VCaP (cell line): ENCODE measurements around the gene HOPX.

Experiments used
- H3K27ac ChIP-seq: fragments of 450-650 bp; 2 replicates; pipeline ENCODE4 v1.5.1; 2017
- TF ChIP-seq, protein P1 (sequence below): fragments of 450-650 bp; conservative IDR thresholded peaks from 2 replicates; pipeline ENCODE4 v1.5.1; 2017; ENCODE audit warnings: mild to moderate bottlenecking, moderate library complexity

HOPX gene

DNA sequence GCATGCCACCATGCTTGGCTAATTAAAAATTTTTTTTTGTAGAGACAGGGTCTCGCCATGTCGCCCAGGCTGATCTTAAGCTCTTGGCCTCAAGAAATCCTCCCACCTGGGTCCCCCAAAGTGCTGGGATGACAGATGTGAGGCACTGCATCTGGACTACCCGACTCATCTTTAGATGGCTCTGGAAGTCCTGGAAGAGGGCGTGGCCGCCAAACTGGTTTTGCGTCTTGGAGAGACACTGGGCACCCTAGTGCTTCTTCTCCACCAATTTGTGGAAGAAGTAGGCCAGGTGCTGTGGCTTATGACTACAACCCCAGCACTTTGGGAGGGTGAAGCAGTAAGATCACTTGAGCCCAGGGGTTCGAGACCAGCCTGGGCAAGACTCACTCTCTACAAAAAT is 47.6 kb downstream of the HOPX start:
- TF ChIP-seq, protein P1, sequence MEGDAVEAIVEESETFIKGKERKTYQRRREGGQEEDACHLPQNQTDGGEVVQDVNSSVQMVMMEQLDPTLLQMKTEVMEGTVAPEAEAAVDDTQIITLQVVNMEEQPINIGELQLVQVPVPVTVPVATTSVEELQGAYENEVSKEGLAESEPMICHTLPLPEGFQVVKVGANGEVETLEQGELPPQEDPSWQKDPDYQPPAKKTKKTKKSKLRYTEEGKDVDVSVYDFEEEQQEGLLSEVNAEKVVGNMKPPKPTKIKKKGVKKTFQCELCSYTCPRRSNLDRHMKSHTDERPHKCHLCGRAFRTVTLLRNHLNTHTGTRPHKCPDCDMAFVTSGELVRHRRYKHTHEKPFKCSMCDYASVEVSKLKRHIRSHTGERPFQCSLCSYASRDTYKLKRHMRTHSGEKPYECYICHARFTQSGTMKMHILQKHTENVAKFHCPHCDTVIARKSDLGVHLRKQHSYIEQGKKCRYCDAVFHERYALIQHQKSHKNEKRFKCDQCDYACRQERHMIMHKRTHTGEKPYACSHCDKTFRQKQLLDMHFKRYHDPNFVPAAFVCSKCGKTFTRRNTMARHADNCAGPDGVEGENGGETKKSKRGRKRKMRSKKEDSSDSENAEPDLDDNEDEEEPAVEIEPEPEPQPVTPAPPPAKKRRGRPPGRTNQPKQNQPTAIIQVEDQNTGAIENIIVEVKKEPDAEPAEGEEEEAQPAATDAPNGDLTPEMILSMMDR = no peak
- no peak overlapping the region for H3K27ac ChIP-seq

GRCh38 chr4:56630876-56631666 is 50.0 kb downstream of the HOPX start:
- H3K27ac ChIP-seq = no peak overlapping the region
- TF ChIP-seq, protein P1 = no peak

GRCh38 chr4:56628592-56628991 is 52.5 kb downstream of the HOPX start:
- H3K27ac ChIP-seq = no peak overlapping the region
- TF ChIP-seq, protein P1 = no peak

- TF ChIP-seq, protein P1 = no peak
- H3K27ac ChIP-seq = no peak overlapping the region
These were observed 53.1 kb downstream of the HOPX start for GRCh38 chr4:56627985-56628384.

DNA sequence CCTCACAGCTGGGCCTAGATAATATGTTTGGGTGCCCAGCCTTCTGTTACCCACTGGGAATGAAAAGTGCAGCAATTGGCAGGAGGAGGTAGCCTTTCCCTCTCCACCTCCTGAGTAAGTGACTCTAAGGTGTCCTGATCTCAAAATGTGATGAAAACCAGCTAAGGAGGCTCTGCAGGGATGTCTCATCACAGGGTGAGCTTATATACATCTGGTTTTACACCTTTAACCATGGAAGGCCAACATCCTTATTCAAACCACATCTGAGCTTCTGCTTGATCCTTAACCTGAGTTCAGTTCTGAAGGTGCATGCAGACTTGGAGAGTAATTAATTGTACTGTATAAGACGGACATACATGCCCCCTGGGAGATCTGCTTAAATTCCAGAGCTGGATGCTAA is 53.7 kb downstream of the HOPX start:
- TF ChIP-seq, protein P1 = no peak
- no peak overlapping the region for H3K27ac ChIP-seq

DNA sequence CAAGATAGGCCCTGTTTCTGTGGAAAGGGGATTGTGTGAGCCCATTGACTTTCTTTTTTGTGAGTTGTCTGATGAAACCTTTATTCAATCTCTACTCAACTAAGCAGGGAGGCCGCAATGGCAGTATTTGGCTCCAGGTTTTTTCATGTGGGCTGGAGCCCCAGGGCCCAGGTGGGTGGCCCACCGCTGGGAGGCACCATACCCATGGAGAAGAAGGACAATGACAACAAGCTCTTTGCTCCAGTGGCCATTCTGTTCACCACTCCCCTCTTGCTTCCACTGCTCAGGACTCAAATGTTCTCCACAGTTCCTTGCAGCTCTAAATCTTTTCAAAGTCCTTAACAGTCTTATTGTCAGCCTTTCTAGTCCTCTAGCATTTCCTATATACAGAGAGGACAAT is 54.1 kb downstream of the HOPX start:
- no peak overlapping the region for H3K27ac ChIP-seq
- TF ChIP-seq, protein P1 = no peak

DNA sequence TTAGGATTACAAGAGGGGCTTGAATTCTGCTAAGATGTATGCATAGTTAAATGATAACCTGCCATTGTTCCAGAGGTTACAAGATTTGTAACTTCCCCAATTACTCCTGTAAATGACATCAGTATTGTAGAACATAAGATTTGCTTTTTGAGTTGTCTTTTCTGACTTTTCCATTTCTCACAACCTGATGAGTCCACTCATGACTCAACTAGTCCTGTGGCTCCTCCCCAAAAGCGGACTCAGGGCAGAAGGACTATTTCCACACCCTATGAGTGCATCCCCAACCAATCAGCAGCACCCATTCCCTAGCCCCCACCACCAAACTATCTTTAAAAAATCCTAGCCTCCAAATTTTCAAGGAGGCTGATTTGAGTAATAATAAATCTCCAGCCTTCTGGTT is 54.7 kb downstream of the HOPX start:
- TF ChIP-seq, protein P1 = no peak
- no peak overlapping the region for H3K27ac ChIP-seq
